ENCODE data around the gene TTI1. TPM values are rescaled to one million over a fixed set of nuclear protein-coding genes. Genes with fewer than 3 reads are reported as not detected.

The TTI1 gene
- total and polyA plus RNA-seq, 7 donors: 11.4 to 29.7 (median 15.4) TPM

DNA sequence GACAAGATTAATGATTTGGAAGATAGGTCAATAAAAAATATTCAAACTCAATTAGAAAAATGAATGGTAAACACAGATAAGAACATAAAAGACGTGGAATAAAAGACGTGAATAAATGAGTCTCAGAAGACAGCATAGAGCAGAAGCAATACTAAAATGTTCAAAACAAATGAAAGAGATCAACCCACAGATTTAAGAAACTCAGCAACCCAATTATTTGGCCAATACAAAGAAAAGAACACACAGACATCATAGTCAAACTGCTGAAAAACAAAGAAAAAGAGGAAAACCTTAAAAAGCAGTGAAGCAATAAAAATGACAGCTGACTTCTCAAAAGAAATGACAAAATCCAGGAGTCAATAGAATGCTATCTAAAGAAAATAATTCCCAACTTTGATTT, 14.9 kb downstream of the TTI1 start:
- intact Hi-C loops (cut with DNase I): no loop called here

DNA sequence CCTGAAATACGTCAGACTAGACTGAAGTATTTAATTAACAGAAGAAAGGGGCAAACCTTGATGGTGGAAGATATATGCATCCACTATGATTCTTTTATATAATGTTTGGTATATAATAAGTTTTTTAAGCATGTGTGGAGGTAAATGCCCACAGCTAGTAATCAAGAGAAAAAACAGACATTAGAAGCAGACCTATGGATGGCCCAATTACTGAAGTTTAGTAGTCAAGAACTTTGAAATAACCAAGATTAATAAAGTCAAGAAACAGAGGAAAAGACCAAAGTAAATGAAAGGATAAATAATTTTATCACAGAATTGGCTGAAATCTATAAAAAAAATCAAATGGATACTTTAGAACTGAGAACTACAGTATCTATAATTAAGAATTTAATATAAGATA, 15.3 kb downstream of the TTI1 start:
- no peaks in the 10 kb centered on the region for H3K9me3 ChIP-seq
- DNase-seq: no peak
- no peak overlapping the region for H3K27ac ChIP-seq
- TF ChIP-seq, protein P1, sequence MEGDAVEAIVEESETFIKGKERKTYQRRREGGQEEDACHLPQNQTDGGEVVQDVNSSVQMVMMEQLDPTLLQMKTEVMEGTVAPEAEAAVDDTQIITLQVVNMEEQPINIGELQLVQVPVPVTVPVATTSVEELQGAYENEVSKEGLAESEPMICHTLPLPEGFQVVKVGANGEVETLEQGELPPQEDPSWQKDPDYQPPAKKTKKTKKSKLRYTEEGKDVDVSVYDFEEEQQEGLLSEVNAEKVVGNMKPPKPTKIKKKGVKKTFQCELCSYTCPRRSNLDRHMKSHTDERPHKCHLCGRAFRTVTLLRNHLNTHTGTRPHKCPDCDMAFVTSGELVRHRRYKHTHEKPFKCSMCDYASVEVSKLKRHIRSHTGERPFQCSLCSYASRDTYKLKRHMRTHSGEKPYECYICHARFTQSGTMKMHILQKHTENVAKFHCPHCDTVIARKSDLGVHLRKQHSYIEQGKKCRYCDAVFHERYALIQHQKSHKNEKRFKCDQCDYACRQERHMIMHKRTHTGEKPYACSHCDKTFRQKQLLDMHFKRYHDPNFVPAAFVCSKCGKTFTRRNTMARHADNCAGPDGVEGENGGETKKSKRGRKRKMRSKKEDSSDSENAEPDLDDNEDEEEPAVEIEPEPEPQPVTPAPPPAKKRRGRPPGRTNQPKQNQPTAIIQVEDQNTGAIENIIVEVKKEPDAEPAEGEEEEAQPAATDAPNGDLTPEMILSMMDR (IDR thresholded peaks at IDR 0.05): no peak
- H3K4me3 ChIP-seq: no peak overlapping the region
- no peaks in the 10 kb centered on the region for H3K27me3 ChIP-seq (ENCODE audit: insufficient read depth in 3 of 3, low read length in 2 of 3)
- H3K4me1 ChIP-seq: peaks cover 26% of the 10 kb centered on the region
- intact Hi-C loops (cut with DNase I): no loop called here
- H3K36me3 ChIP-seq (ENCODE audit: insufficient read depth in 1 of 2, low read depth in 1 of 2): peaks cover 5 to 39% of the 10 kb centered on the region in 2 donors
- WGBS, 3 donors: 96 to 100% (median 97%) methylated on average over 1 of the region's 1 CpG
- ATAC-seq: no peak

More for the DNA sequence above, 14.9 kb downstream of the TTI1 start:
- no peaks in the 10 kb centered on the region for H3K27me3 ChIP-seq (ENCODE audit: insufficient read depth in 3 of 3, low read length in 2 of 3)
- no peaks in the 10 kb centered on the region for H3K9me3 ChIP-seq
- TF ChIP-seq, protein P1 (IDR thresholded peaks at IDR 0.05): no peak
- H3K36me3 ChIP-seq (ENCODE audit: insufficient read depth in 1 of 2, low read depth in 1 of 2): peaks cover 5 to 35% of the 10 kb centered on the region in 2 donors
- H3K27ac ChIP-seq: no peak overlapping the region
- ATAC-seq (no peak), DNase-seq (no peak)
- H3K4me3 ChIP-seq: no peak overlapping the region
- peaks cover 26% of the 10 kb centered on the region for H3K4me1 ChIP-seq
- WGBS, 3 donors: 99 to 100% (median 99%) methylated on average over 2 of the region's 2 CpGs

DNA sequence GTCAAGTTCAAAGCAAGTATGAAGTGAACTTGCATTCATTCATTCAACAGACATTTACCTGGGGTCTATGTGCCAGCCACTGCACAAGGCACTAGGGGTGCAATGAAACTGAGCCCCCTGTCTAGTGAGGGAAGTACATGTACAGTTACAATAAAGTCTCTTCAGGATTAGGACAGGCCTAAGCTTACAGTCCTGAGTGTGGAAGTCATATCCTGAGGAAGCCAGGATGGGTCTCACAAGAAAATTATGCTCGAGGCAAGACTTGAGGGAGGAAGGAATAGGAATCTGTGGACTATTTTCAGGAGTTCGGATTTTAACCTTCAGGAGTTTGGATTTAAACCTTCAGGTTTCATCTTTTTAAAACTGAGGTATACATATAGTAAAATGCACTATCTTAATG, 19.4 kb downstream of the TTI1 start:
- TF ChIP-seq, protein P1 (IDR thresholded peaks at IDR 0.05): no peak
- ATAC-seq (no peak), DNase-seq (no peak)
- peaks cover 8 to 60% of the 10 kb centered on the region in 2 donors for H3K36me3 ChIP-seq (ENCODE audit: insufficient read depth in 1 of 2, low read depth in 1 of 2)
- no peak overlapping the region for H3K27ac ChIP-seq
- no peaks in the 10 kb centered on the region for H3K9me3 ChIP-seq
- intact Hi-C loops (cut with DNase I): no loop called here
- H3K4me3 ChIP-seq: no peak overlapping the region
- 78 to 84% (median 79%) methylated on average over 2 of the region's 2 CpGs for WGBS, 3 donors
- H3K4me1 ChIP-seq: peaks cover 14% of the 10 kb centered on the region
- H3K27me3 ChIP-seq (ENCODE audit: insufficient read depth in 3 of 3, low read length in 2 of 3): no peaks in the 10 kb centered on the region

- intact Hi-C loops (cut with DNase I): no loop called here
Observed at GRCh38 chr20:38012332-38012731, 20.9 kb downstream of the TTI1 start.

More at GRCh38 chr20:38012332-38012731, 20.9 kb downstream of the TTI1 start:
- no peaks in the 10 kb centered on the region for H3K27me3 ChIP-seq (ENCODE audit: insufficient read depth in 3 of 3, low read length in 2 of 3)
- H3K36me3 ChIP-seq (ENCODE audit: insufficient read depth in 1 of 2, low read depth in 1 of 2): peaks cover 5 to 45% of the 10 kb centered on the region in 2 donors
- ATAC-seq: peak; percentile 53 to 86 (median 73)
- peaks cover 14% of the 10 kb centered on the region for H3K4me1 ChIP-seq
- no peaks in the 10 kb centered on the region for H3K9me3 ChIP-seq
- no peak overlapping the region for H3K27ac ChIP-seq
- TF ChIP-seq, protein P1 (IDR thresholded peaks at IDR 0.05): no peak
- no peak for DNase-seq
- WGBS, 3 donors: 53 to 84% (median 56%) methylated on average over 8 of the region's 8 CpGs
- no peak overlapping the region for H3K4me3 ChIP-seq
